ENCODE results near the gene EIF4A3.

Gene EIF4A3

GRCh38 chr17:80190716-80191115, 43.8 kb upstream of the EIF4A3 start:
- in situ Hi-C loops (cut with MboI; ENCODE audit: low sequenced_read_pairs, unreplicated experiment), result no loop called here
- no peak for TF ChIP-seq CTCF (IDR thresholded peaks at IDR 0.05; ENCODE audit: borderline replicate concordance, control extremely low read depth, extremely low read depth, insufficient read depth, missing control alignments)
- DNase-seq (ENCODE audit: low spot score), result no peak

- TF ChIP-seq CTCF (IDR thresholded peaks at IDR 0.05; ENCODE audit: borderline replicate concordance, control extremely low read depth, extremely low read depth, insufficient read depth, missing control alignments), result no peak
- no peak for DNase-seq (ENCODE audit: low spot score)
- in situ Hi-C loops (cut with MboI; ENCODE audit: low sequenced_read_pairs, unreplicated experiment), result no loop called here
These were observed 42.7 kb upstream of the EIF4A3 start for GRCh38 chr17:80189611-80190010.

- in situ Hi-C loops (cut with MboI; ENCODE audit: low sequenced_read_pairs, unreplicated experiment), result no loop called here
- no peak for DNase-seq (ENCODE audit: low spot score)
These were observed 40.6 kb upstream of the EIF4A3 start for GRCh38 chr17:80187515-80187941.

GRCh38 chr17:80187090-80187489, 40.2 kb upstream of the EIF4A3 start:
- TF ChIP-seq CTCF (IDR thresholded peaks at IDR 0.05; ENCODE audit: borderline replicate concordance, control extremely low read depth, extremely low read depth, insufficient read depth, missing control alignments), result no peak
- in situ Hi-C loops (cut with MboI; ENCODE audit: low sequenced_read_pairs, unreplicated experiment), result no loop called here
- DNase-seq (ENCODE audit: low spot score), result no peak

More at GRCh38 chr17:80187515-80187941, 40.6 kb upstream of the EIF4A3 start:
- no peak for TF ChIP-seq CTCF (IDR thresholded peaks at IDR 0.05; ENCODE audit: borderline replicate concordance, control extremely low read depth, extremely low read depth, insufficient read depth, missing control alignments)

GRCh38 chr17:80185968-80186367, 39.0 kb upstream of the EIF4A3 start:
- no peak for TF ChIP-seq CTCF (IDR thresholded peaks at IDR 0.05; ENCODE audit: borderline replicate concordance, control extremely low read depth, extremely low read depth, insufficient read depth, missing control alignments)
- no peak for DNase-seq (ENCODE audit: low spot score)
- in situ Hi-C loops (cut with MboI; ENCODE audit: low sequenced_read_pairs, unreplicated experiment), result no loop called here

- DNase-seq (ENCODE audit: low spot score), result no peak
- in situ Hi-C loops (cut with MboI; ENCODE audit: low sequenced_read_pairs, unreplicated experiment), result no loop called here
- TF ChIP-seq CTCF (IDR thresholded peaks at IDR 0.05; ENCODE audit: borderline replicate concordance, control extremely low read depth, extremely low read depth, insufficient read depth, missing control alignments), result no peak
These were observed 37.4 kb upstream of the EIF4A3 start for GRCh38 chr17:80184423-80184714.

Data from GM13976 (cell line).